ENCODE data around the gene PPP6R2. TPM values are rescaled to one million over a fixed set of nuclear protein-coding genes. Genes with fewer than 3 reads are reported as not detected.

PPP6R2 gene
- total and polyA plus RNA-seq, 7 donors, result 15.0 to 64.5 (median 40.7) TPM

- Histone ChIP-seq H3K4me3 (no peak overlapping the region), H3K4me1 (no peaks in the 10 kb centered on the region), H3K9me3 (no peaks in the 10 kb centered on the region), H3K27ac (no peak overlapping the region), H3K36me3 (no peaks in the 10 kb centered on the region), H3K27me3 (peaks cover 6 to 39% (median 17%) of the 10 kb centered on the region in 3 donors)
- intact Hi-C loops (cut with DNase I), result no loop called here
- 81 to 86% methylated on average over 18 of the region's 18 CpGs for WGBS, 2 donors
- no peak for TF ChIP-seq POLR2A (IDR thresholded peaks at IDR 0.05)
- TF ChIP-seq POLR2AphosphoS5 (IDR thresholded peaks at IDR 0.05), result no peak
- TF ChIP-seq CTCF (IDR thresholded peaks at IDR 0.05), result no peak
- TF ChIP-seq EP300 (IDR thresholded peaks at IDR 0.05), result no peak
- no peak for DNase-seq
Measured at GRCh38 chr22:50488006-50488677, 145.0 kb downstream of the PPP6R2 start.

GRCh38 chr22:50488886-50489285, 145.8 kb downstream of the PPP6R2 start:
- no peak for DNase-seq
- TF ChIP-seq POLR2A (IDR thresholded peaks at IDR 0.05), result no peak
- no peak for TF ChIP-seq POLR2AphosphoS5 (IDR thresholded peaks at IDR 0.05)
- no peak for TF ChIP-seq EP300 (IDR thresholded peaks at IDR 0.05)
- TF ChIP-seq CTCF (IDR thresholded peaks at IDR 0.05), result no peak
- intact Hi-C loops (cut with DNase I), result no loop called here
- WGBS, 2 donors, result 84 to 90% methylated on average over 19 of the region's 19 CpGs
- Histone ChIP-seq H3K4me1 (no peaks in the 10 kb centered on the region), H3K9me3 (no peaks in the 10 kb centered on the region), H3K27ac (no peak overlapping the region), H3K36me3 (no peaks in the 10 kb centered on the region), H3K4me3 (no peak overlapping the region), H3K27me3 (peaks cover 3 to 32% (median 9%) of the 10 kb centered on the region in 3 donors)

DNA sequence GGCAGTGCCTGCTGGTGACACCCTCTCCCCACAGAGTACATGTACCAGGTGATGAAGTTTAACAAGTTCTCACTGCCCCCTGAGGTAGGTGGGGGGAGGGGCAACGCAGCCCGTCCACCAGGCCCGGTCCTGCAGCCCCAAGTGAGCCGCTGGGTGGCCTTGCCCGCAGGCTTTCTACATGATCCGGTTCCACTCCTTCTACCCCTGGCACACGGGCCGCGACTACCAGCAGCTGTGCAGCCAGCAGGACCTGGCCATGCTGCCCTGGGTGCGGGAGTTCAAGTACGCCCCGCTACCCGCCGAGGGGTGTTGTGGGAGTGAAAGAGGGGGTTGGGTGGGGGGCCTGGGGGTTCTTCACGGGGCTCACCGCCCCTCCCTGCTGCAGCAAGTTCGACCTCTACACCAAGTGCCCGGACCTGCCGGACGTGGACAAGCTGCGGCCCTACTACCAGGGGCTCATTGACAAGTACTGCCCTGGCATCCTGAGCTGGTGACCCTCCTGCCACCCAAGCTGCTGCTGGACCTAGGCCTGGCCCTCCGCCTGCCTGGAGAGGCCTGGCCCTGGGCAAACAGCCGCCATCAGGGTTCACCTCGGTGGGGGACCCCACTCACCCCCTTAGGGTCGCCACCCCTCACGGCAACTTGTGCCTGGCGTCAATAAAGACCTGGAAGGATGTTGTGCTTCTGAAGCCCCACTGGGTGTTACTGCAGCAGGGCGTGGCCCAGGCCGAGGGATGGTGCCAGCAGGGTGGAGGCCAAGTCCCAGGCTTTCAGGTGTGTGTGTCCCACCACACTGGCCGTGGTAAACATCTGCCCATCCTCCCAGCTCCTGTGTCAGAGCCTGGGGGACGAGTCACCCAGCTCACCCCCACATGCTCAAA, 146.5 kb downstream of the PPP6R2 start:
- intact Hi-C loops (cut with DNase I), result no loop called here
- Histone ChIP-seq H3K9me3 (no peaks in the 10 kb centered on the region), H3K27ac (no peak overlapping the region), H3K4me3 (no peak overlapping the region), H3K27me3 (peaks cover 2 to 24% (median 3%) of the 10 kb centered on the region in 3 donors), H3K4me1 (no peaks in the 10 kb centered on the region), H3K36me3 (no peaks in the 10 kb centered on the region)
- 78 to 84% methylated on average over 31 of the region's 31 CpGs for WGBS, 2 donors
- TF ChIP-seq EP300 (IDR thresholded peaks at IDR 0.05) (no peak), POLR2AphosphoS5 (IDR thresholded peaks at IDR 0.05) (no peak), POLR2A (IDR thresholded peaks at IDR 0.05) (no peak), CTCF (IDR thresholded peaks at IDR 0.05) (no peak)
- no peak for DNase-seq

DNA sequence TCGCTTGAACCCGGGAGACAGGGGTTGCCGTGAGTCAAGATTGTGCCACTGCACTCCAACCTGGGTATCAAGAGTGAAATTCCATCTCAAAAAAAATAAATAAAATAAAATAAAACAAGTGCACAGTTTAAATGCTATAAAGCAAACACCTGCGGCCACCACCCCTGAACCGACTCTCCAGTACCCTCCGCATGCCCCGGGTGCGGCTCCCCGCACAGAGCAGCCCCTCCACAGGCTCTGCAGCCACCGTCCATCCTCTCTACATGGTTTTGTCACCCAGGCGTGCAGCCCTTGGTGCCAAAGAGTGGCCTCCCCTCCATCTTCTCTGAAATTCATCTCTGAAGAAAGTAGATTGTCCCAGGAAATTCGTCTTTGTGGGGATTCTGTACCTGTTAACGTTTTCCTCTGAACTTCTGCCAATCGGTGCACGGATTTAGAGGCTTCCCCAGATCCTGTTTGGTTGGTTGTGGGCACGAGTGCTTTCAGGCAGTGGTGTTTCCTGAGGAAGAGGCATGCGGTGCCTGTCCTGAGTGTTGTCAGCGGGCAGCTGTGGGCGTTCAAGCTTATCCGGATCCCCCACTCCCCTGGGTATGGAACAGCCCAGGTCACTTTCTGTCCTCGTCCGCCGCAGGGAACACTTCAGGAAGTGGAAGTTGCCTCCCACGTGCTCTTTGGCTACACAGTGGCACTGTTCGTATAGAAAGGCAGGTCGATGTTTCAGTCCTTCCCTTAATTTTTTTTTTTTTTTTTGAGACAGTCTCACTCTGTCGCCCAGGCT, 147.6 kb downstream of the PPP6R2 start:
- Histone ChIP-seq H3K9me3 (no peaks in the 10 kb centered on the region), H3K36me3 (no peaks in the 10 kb centered on the region), H3K27me3 (peaks cover 0 to 16% (median 3%) of the 10 kb centered on the region in 3 donors), H3K4me1 (no peaks in the 10 kb centered on the region), H3K4me3 (no peak overlapping the region), H3K27ac (no peak overlapping the region)
- DNase-seq, result no peak
- no peak for TF ChIP-seq CTCF (IDR thresholded peaks at IDR 0.05)
- TF ChIP-seq POLR2A (IDR thresholded peaks at IDR 0.05), result no peak
- TF ChIP-seq POLR2AphosphoS5 (IDR thresholded peaks at IDR 0.05), result no peak
- TF ChIP-seq EP300 (IDR thresholded peaks at IDR 0.05), result no peak
- 55 to 59% methylated on average over 27 of the region's 27 CpGs for WGBS, 2 donors
- intact Hi-C loops (cut with DNase I), result no loop called here

Other genes with a start within 250 kb of the PPP6R2 start
- 1 to 10 TPM in 1 of 4 donors, under 1 TPM in 2, not detected in 1; 0.27 to 3.0 (median 0.36) TPM for gene PANX2, start 172.6 kb upstream of the PPP6R2 start, total RNA-seq
- gene PANX2, start 172.6 kb upstream of the PPP6R2 start, polyA plus RNA-seq, result under 1 TPM in 2 of 3 donors, not detected in 1; 0.17 to 0.60 TPM
- gene TRABD, start 157.4 kb upstream of the PPP6R2 start, total RNA-seq, result 10 to 100 TPM; 14.2 to 21.4 (median 18.2) TPM
- 10 to 100 TPM; 24.6 to 88.1 (median 31.7) TPM for gene TRABD, start 157.4 kb upstream of the PPP6R2 start, polyA plus RNA-seq
- gene SELENOO, start 142.3 kb upstream of the PPP6R2 start, total RNA-seq, result 10 to 100 TPM; 17.5 to 30.2 (median 22.3) TPM
- gene SELENOO, start 142.3 kb upstream of the PPP6R2 start, polyA plus RNA-seq, result 10 to 100 TPM; 10.2 to 26.5 (median 15.7) TPM
- gene TUBGCP6, start 98.3 kb upstream of the PPP6R2 start, total RNA-seq, result 10 to 100 TPM; 23.5 to 67.0 (median 28.2) TPM
- gene TUBGCP6, start 98.3 kb upstream of the PPP6R2 start, polyA plus RNA-seq, result 10 to 100 TPM in 1 of 3 donors, 1 to 10 TPM in 2; 4.6 to 33.4 (median 4.8) TPM
- gene HDAC10, start 92.1 kb upstream of the PPP6R2 start, total RNA-seq, result 10 to 100 TPM in 3 of 4 donors, 1 to 10 TPM in 1; 7.2 to 47.4 (median 14.9) TPM
- gene HDAC10, start 92.1 kb upstream of the PPP6R2 start, polyA plus RNA-seq, result 10 to 100 TPM in 2 of 3 donors, 1 to 10 TPM in 1; 8.8 to 45.9 (median 12.0) TPM
- gene MAPK12, start 81.6 kb upstream of the PPP6R2 start, total RNA-seq, result 1 to 10 TPM; 2.5 to 10.0 (median 6.7) TPM
- 1 to 10 TPM in 2 of 3 donors, under 1 TPM in 1; 0.60 to 6.0 (median 2.1) TPM for gene MAPK12, start 81.6 kb upstream of the PPP6R2 start, polyA plus RNA-seq
- 1 to 10 TPM in 3 of 4 donors, under 1 TPM in 1; 0.82 to 6.6 (median 4.5) TPM for gene MAPK11, start 72.9 kb upstream of the PPP6R2 start, total RNA-seq
- 1 to 10 TPM in 2 of 3 donors, under 1 TPM in 1; 0.23 to 7.3 (median 1.2) TPM for gene MAPK11, start 72.9 kb upstream of the PPP6R2 start, polyA plus RNA-seq
- 100 to 1,000 TPM in 1 of 4 donors, 10 to 100 TPM in 3; 60.4 to 150 (median 68.7) TPM for gene PLXNB2, start 35.7 kb upstream of the PPP6R2 start, total RNA-seq
- 100 to 1,000 TPM in 1 of 3 donors, 10 to 100 TPM in 2; 18.6 to 142 (median 35.8) TPM for gene PLXNB2, start 35.7 kb upstream of the PPP6R2 start, polyA plus RNA-seq
- gene DENND6B, start 16.3 kb upstream of the PPP6R2 start, total RNA-seq, result 1 to 10 TPM; 2.1 to 7.2 (median 2.8) TPM
- gene DENND6B, start 16.3 kb upstream of the PPP6R2 start, polyA plus RNA-seq, result 1 to 10 TPM in 2 of 3 donors, under 1 TPM in 1; 0.69 to 4.4 (median 1.2) TPM
- 10 to 100 TPM; 23.2 to 53.7 (median 32.3) TPM for gene SBF1, start 131.7 kb downstream of the PPP6R2 start, total RNA-seq
- 10 to 100 TPM; 13.8 to 67.3 (median 17.3) TPM for gene SBF1, start 131.7 kb downstream of the PPP6R2 start, polyA plus RNA-seq
- not detected for gene ADM2, start 138.2 kb downstream of the PPP6R2 start, total RNA-seq
- gene ADM2, start 138.2 kb downstream of the PPP6R2 start, polyA plus RNA-seq, result 1 to 10 TPM; 1.2 to 8.6 (median 3.2) TPM
- not detected for gene MIOX, start 143.5 kb downstream of the PPP6R2 start, total RNA-seq
- gene MIOX, start 143.5 kb downstream of the PPP6R2 start, polyA plus RNA-seq, result under 1 TPM in 1 of 3 donors, not detected in 2; 0.20 TPM
- 10 to 100 TPM; 24.8 to 52.5 (median 45.3) TPM for gene LMF2, start 164.4 kb downstream of the PPP6R2 start, total RNA-seq
- 10 to 100 TPM in 2 of 3 donors, 1 to 10 TPM in 1; 7.2 to 61.1 (median 11.3) TPM for gene LMF2, start 164.4 kb downstream of the PPP6R2 start, polyA plus RNA-seq
- gene NCAPH2, start 164.9 kb downstream of the PPP6R2 start, total RNA-seq, result 10 to 100 TPM; 30.7 to 54.0 (median 35.6) TPM
- 10 to 100 TPM; 20.3 to 45.3 (median 22.2) TPM for gene NCAPH2, start 164.9 kb downstream of the PPP6R2 start, polyA plus RNA-seq
- gene SCO2, start 182.3 kb downstream of the PPP6R2 start, total RNA-seq, result 1 to 10 TPM in 3 of 4 donors, not detected in 1; 1.3 to 1.8 (median 1.4) TPM
- gene SCO2, start 182.3 kb downstream of the PPP6R2 start, polyA plus RNA-seq, result 1 to 10 TPM; 3.9 to 5.4 (median 5.1) TPM
- 10 to 100 TPM; 20.0 to 44.3 (median 22.5) TPM for gene TYMP, start 186.7 kb downstream of the PPP6R2 start, total RNA-seq
- gene TYMP, start 186.7 kb downstream of the PPP6R2 start, polyA plus RNA-seq, result 100 to 1,000 TPM in 1 of 3 donors, 10 to 100 TPM in 2; 17.4 to 169 (median 89.5) TPM
- gene KLHDC7B, start 202.6 kb downstream of the PPP6R2 start, total RNA-seq, result not detected
- gene KLHDC7B, start 202.6 kb downstream of the PPP6R2 start, polyA plus RNA-seq, result 1 to 10 TPM in 1 of 3 donors, not detected in 2; 2.0 TPM
- gene SYCE3, start 219.6 kb downstream of the PPP6R2 start, total RNA-seq, result not detected
- gene SYCE3, start 219.6 kb downstream of the PPP6R2 start, polyA plus RNA-seq, result not detected
- gene CPT1B, start 235.1 kb downstream of the PPP6R2 start, total RNA-seq, result 10 to 100 TPM in 1 of 4 donors, 1 to 10 TPM in 3; 1.4 to 10.2 (median 6.1) TPM
- gene CPT1B, start 235.1 kb downstream of the PPP6R2 start, polyA plus RNA-seq, result 10 to 100 TPM in 1 of 3 donors, 1 to 10 TPM in 2; 3.2 to 22.6 (median 4.2) TPM
- 10 to 100 TPM; 22.0 to 55.1 (median 39.2) TPM for gene CHKB, start 239.5 kb downstream of the PPP6R2 start, total RNA-seq
- gene CHKB, start 239.5 kb downstream of the PPP6R2 start, polyA plus RNA-seq, result 10 to 100 TPM; 24.7 to 90.0 (median 37.8) TPM